HepG2 (cell line): ENCODE data around the gene CRYBA2. TPM values are rescaled to one million over a fixed set of nuclear protein-coding genes. Genes with fewer than 3 reads are reported as not detected.

Source experiments
- ARNT2 ChIP-seq: sonication (generic); formaldehyde crosslinking; IDR thresholded peaks from 2 replicates; pipeline ENCODE4 v1.8.0; 2022; ENCODE audit warnings: mild to moderate bottlenecking, low read depth, missing genetic modification reagents, moderate library complexity
- ATAD3A ChIP-seq: sonication (generic); formaldehyde crosslinking; IDR thresholded peaks from 2 replicates; pipeline ENCODE4 v1.4.0; 2020; ENCODE audit warnings: missing genetic modification reagents
- ATM ChIP-seq: fragments of 450-650 bp; IDR thresholded peaks from 2 replicates; pipeline ENCODE4 v1.7.1; 2017; ENCODE audit warnings: mild to moderate bottlenecking, borderline replicate concordance
- ATRX ChIP-seq: sonication (generic); formaldehyde crosslinking; IDR thresholded peaks from 2 replicates; pipeline ENCODE4 v1.4.0; 2020; ENCODE audit warnings: missing genetic modification reagents, borderline replicate concordance
- CREM ChIP-seq, 2 experiments: sonication (generic) in 1 of 2; formaldehyde crosslinking in 1 of 2; IDR thresholded peaks; 2 replicates each; pipeline versions ENCODE4 v1.4.0 to v1.6.1; 2016 to 2020; ENCODE audit warnings: antibody characterized with exemption in 1 of 2, mild to moderate bottlenecking in 1 of 2, missing genetic modification reagents in 1 of 2
- FOXA3 ChIP-seq: IDR thresholded peaks from 2 replicates; pipeline ENCODE4 v1.6.1; 2016; ENCODE audit warnings: missing genetic modification reagents, missing compliant biosample characterization
- GPN1 ChIP-seq: sonication (generic); formaldehyde crosslinking; IDR thresholded peaks from 2 replicates; pipeline ENCODE4 v1.5.1; 2020; ENCODE audit warnings: missing genetic modification reagents, borderline replicate concordance
- HIVEP1 ChIP-seq: sonication (generic); formaldehyde crosslinking; IDR thresholded peaks from 2 replicates; pipeline ENCODE4 v1.4.0; 2020; ENCODE audit warnings: mild to moderate bottlenecking, missing genetic modification reagents
- IRF2 ChIP-seq: IDR thresholded peaks from 2 replicates; pipeline ENCODE4 v1.6.1; 2018; ENCODE audit warnings: missing genetic modification reagents, missing compliant biosample characterization
- NPAS2 ChIP-seq: sonication (generic); formaldehyde crosslinking; IDR thresholded peaks from 2 replicates; pipeline ENCODE4 v1.8.0; 2022; ENCODE audit warnings: mild to moderate bottlenecking, missing genetic modification reagents, borderline replicate concordance
- POLR2AphosphoS2 ChIP-seq: IDR thresholded peaks from 2 replicates; pipeline ENCODE4 v1.6.1; 2011; ENCODE audit warnings: low read depth, low read length, improper control_type of control experiment
- RNF2 ChIP-seq: fragments of 450-650 bp; conservative IDR thresholded peaks from 2 replicates; pipeline ENCODE4 v1.6.1; 2016; ENCODE audit warnings: low read depth
- RXRB ChIP-seq: IDR thresholded peaks from 2 replicates; pipeline ENCODE4 v1.6.1; 2016; ENCODE audit warnings: borderline replicate concordance, missing genetic modification reagents, missing compliant biosample characterization
- SUZ12 ChIP-seq: fragments of 150-350 bp; IDR thresholded peaks from 2 replicates; pipeline ENCODE4 v1.6.1; 2014; ENCODE audit warnings: low read depth, low read length
- TBX3 ChIP-seq: fragments of 450-650 bp; IDR thresholded peaks from 2 replicates; pipeline ENCODE4 v1.6.1; 2017; ENCODE audit warnings: antibody characterized with exemption, mild to moderate bottlenecking, inconsistent platforms, borderline replicate concordance
- TEAD3 ChIP-seq: optimal IDR thresholded peaks from 2 replicates; pipeline ENCODE3; 2016; ENCODE audit warnings: borderline replicate concordance
- YEATS4 ChIP-seq: sonication (generic); formaldehyde crosslinking; IDR thresholded peaks from 2 replicates; pipeline ENCODE4 v1.4.0; 2020; ENCODE audit warnings: missing genetic modification reagents, borderline replicate concordance
- YY1 ChIP-seq: IDR thresholded peaks from 2 replicates; pipeline ENCODE4 v1.6.1; 2011; ENCODE audit warnings: low read length, low read depth, moderate library complexity, mild to moderate bottlenecking; ENCODE audit not compliant: insufficient read depth, insufficient replicate concordance
- ZBTB38 ChIP-seq: sonication (generic); formaldehyde crosslinking; IDR thresholded peaks from 2 replicates; pipeline ENCODE4 v1.5.1; 2020; ENCODE audit warnings: mild to moderate bottlenecking, missing genetic modification reagents
- ZEB1 ChIP-seq: IDR thresholded peaks from 2 replicates; pipeline ENCODE4 v1.6.1; 2012; ENCODE audit warnings: mild to moderate bottlenecking, low read depth, inconsistent platforms; ENCODE audit not compliant: insufficient replicate concordance
- ZNF230 ChIP-seq: sonication (generic); formaldehyde crosslinking; IDR thresholded peaks from 2 replicates; pipeline ENCODE4 v1.4.0; 2020; ENCODE audit warnings: mild to moderate bottlenecking, missing genetic modification reagents
- ZNF24 ChIP-seq: fragments of 450-650 bp; IDR thresholded peaks from 2 replicates; pipeline ENCODE4 v1.6.1; 2017; ENCODE audit warnings: antibody characterized with exemption, mild to moderate bottlenecking
- ZNF678 ChIP-seq: sonication (generic); formaldehyde crosslinking; IDR thresholded peaks from 2 replicates; pipeline ENCODE4 v1.4.0; 2020; ENCODE audit warnings: mild to moderate bottlenecking, missing genetic modification reagents
- polyA plus RNA-seq, 8 experiments: library from polyadenylated mRNA; depleted of rRNA in 3 of 8; stranded (reverse) in 7 of 8; unstranded in 1 of 8; fragments of >200 nt; fragmentation: Illumina TruSeq in 4 of 8; extraction: Trizol in 4 of 8; gene quantifications; 2 replicates each; pipeline versions ENCODE4 v1.2.1 to v1.2.3, GENCODE V29; 2011 to 2016; ENCODE audit warnings: low read depth in 4 of 8, missing spikeins in 1 of 8, mixed read lengths in 1 of 8; ENCODE audit not compliant: insufficient read depth in 1 of 8
- total RNA-seq, 5 experiments: library from RNA; depleted of rRNA; stranded (reverse); fragments of >200 nt; fragmentation: Illumina TruSeq; extraction: Trizol; gene quantifications; 2 replicates each; pipeline ENCODE4 v1.2.3, GENCODE V29; 2016; ENCODE audit warnings: low read depth in 1 of 5
- TF ChIP-seq, protein P1 (sequence below): sonication (generic); formaldehyde crosslinking; conservative IDR thresholded peaks from 2 replicates; pipeline ENCODE4 v1.4.0; 2020; ENCODE audit warnings: missing genetic modification reagents
- TF ChIP-seq, protein P2 (sequence below): IDR thresholded peaks from 2 replicates; pipeline ENCODE4 v1.6.1; 2018; ENCODE audit warnings: missing genetic modification reagents
- TF ChIP-seq, protein P3 (sequence below): sonication (generic); formaldehyde crosslinking; IDR thresholded peaks from 2 replicates; pipeline ENCODE4 v1.4.0; 2020; ENCODE audit warnings: mild to moderate bottlenecking, missing genetic modification reagents, borderline replicate concordance
- TF ChIP-seq, protein P4 (sequence below): IDR thresholded peaks from 2 replicates; pipeline ENCODE4 v1.6.1; 2016; ENCODE audit warnings: missing genetic modification reagents, missing compliant biosample characterization

CRYBA2 gene
- total and polyA plus RNA-seq, 2 of the 13 experiments (the other 11 are each of a cell fraction or from before 2014, with no cell fraction given): not detected

DNA sequence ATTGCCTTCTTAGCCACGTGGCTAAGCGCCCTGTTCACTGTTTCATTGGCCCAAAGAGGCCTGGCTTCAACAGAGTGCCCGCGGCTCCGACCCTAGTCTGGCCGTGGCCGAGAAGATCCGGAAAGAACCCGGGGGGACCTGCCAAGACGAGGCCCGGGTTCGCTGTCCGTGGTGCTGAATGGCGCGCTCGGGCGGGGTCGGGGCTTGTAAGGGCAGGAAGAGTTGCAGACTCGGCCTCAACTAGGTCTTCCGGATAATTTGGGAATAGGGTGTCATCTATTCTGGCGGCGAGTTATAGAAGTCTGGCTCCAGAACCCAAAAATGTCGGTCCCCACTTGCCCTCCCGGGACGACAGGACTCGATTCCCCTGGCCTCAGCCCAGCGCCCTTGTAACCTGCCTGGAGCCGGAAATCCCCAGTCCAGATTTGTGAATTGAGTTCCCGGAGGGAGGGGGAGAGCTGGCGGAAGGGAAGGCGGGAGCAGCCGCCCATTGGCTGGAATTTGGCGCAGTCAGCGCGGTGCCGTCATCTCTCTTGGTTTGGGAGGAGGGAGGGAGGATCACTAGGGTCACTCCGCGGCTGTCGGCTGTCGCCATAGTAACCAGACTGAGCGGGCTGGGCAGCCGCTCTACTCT lies 30.2 kb downstream of the CRYBA2 start (continued):
- TF ChIP-seq, protein P1, sequence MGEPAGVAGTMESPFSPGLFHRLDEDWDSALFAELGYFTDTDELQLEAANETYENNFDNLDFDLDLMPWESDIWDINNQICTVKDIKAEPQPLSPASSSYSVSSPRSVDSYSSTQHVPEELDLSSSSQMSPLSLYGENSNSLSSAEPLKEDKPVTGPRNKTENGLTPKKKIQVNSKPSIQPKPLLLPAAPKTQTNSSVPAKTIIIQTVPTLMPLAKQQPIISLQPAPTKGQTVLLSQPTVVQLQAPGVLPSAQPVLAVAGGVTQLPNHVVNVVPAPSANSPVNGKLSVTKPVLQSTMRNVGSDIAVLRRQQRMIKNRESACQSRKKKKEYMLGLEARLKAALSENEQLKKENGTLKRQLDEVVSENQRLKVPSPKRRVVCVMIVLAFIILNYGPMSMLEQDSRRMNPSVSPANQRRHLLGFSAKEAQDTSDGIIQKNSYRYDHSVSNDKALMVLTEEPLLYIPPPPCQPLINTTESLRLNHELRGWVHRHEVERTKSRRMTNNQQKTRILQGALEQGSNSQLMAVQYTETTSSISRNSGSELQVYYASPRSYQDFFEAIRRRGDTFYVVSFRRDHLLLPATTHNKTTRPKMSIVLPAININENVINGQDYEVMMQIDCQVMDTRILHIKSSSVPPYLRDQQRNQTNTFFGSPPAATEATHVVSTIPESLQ (CRISPR knock-in tag): 0 out of 2 replicates have a peak, but pooled peaks have one; percentile 81
- TF ChIP-seq, protein P2, sequence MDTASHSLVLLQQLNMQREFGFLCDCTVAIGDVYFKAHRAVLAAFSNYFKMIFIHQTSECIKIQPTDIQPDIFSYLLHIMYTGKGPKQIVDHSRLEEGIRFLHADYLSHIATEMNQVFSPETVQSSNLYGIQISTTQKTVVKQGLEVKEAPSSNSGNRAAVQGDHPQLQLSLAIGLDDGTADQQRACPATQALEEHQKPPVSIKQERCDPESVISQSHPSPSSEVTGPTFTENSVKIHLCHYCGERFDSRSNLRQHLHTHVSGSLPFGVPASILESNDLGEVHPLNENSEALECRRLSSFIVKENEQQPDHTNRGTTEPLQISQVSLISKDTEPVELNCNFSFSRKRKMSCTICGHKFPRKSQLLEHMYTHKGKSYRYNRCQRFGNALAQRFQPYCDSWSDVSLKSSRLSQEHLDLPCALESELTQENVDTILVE (CRISPR knock-in tag): peak; percentile 88
- TF ChIP-seq TEAD3 (CRISPR knock-in tag) (no peak), ZEB1 (no peak), HIVEP1 (peak; percentile 84), ZNF24 (no peak), ZNF230 (CRISPR knock-in tag) (peak; percentile 75; the same call in 1 of the 2 replicates), SUZ12 (no peak), ATRX (CRISPR knock-in tag) (no peak), ATAD3A (no peak), RNF2 (no peak), ZNF678 (CRISPR knock-in tag) (no peak), ARNT2 (CRISPR knock-in tag) (peak; percentile 66), YY1 (no peak), RXRB (CRISPR knock-in tag) (peak; percentile 81), NPAS2 (CRISPR knock-in tag) (no peak), ATM (no peak), ZBTB38 (CRISPR knock-in tag) (peak; percentile 52; the same call in 1 of the 2 replicates), CREM (IDR thresholded peaks at IDR 0.05) (no peak), CREM (CRISPR knock-in tag; IDR thresholded peaks at IDR 0.05) (no peak; the same call in 1 of the 2 replicates), YEATS4 (CRISPR knock-in tag) (peak; percentile 50; the same call in 1 of the 2 replicates), IRF2 (peak; percentile 71; the same call in 1 of the 2 replicates), TBX3 (no peak), POLR2AphosphoS2 (no peak), GPN1 (peak; percentile 89; the same call in 1 of the 2 replicates), FOXA3 (CRISPR knock-in tag) (peak; percentile 40; the same call in 1 of the 2 replicates)
- TF ChIP-seq, protein P3, sequence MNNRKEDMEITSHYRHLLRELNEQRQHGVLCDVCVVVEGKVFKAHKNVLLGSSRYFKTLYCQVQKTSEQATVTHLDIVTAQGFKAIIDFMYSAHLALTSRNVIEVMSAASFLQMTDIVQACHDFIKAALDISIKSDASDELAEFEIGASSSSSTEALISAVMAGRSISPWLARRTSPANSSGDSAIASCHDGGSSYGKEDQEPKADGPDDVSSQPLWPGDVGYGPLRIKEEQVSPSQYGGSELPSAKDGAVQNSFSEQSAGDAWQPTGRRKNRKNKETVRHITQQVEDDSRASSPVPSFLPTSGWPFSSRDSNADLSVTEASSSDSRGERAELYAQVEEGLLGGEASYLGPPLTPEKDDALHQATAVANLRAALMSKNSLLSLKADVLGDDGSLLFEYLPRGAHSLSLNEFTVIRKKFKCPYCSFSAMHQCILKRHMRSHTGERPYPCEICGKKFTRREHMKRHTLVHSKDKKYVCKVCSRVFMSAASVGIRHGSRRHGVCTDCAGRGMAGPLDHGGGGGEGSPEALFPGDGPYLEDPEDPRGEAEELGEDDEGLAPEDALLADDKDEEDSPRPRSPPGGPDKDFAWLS: no peak
- TF ChIP-seq, protein P4, sequence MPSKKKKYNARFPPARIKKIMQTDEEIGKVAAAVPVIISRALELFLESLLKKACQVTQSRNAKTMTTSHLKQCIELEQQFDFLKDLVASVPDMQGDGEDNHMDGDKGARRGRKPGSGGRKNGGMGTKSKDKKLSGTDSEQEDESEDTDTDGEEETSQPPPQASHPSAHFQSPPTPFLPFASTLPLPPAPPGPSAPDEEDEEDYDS: no peak
